H9 (cell line): Measurements from ENCODE around the gene CDK9. TPM values are rescaled to one million over a fixed set of nuclear protein-coding genes. Genes with fewer than 3 reads are reported as not detected.

Source experiments
- DNase-seq: peaks from one replicate; pipeline ENCODE4 v3.0.0-alpha.2; 2017
- H2AFZ ChIP-seq: one replicate; pipeline ENCODE4 v1.6.1; 2013; ENCODE audit warnings: mild to moderate bottlenecking, low read length, control low read depth, moderate library complexity
- H2AK5ac ChIP-seq: 2 replicates; pipeline ENCODE4 v1.6.1; 2013; ENCODE audit warnings: low read length, control low read depth, mixed read lengths; ENCODE audit not compliant: insufficient read length
- H2BK120ac ChIP-seq: one replicate; pipeline ENCODE4 v1.6.1; 2013; ENCODE audit warnings: low read depth, mild to moderate bottlenecking, low read length, control low read depth, inconsistent platforms; ENCODE audit not compliant: poor library complexity, severe bottlenecking
- H2BK12ac ChIP-seq: 2 replicates; pipeline ENCODE4 v1.6.1; 2013; ENCODE audit warnings: low read length, control low read depth, mixed read lengths, low read depth; ENCODE audit not compliant: insufficient read length
- H2BK15ac ChIP-seq: 2 replicates; pipeline ENCODE4 v1.6.1; 2013; ENCODE audit warnings: low read depth, low read length, control low read depth
- H2BK20ac ChIP-seq: one replicate; pipeline ENCODE4 v1.6.1; 2013; ENCODE audit warnings: low read depth, mild to moderate bottlenecking, low read length, control low read depth, inconsistent platforms; ENCODE audit not compliant: poor library complexity, severe bottlenecking
- H2BK5ac ChIP-seq: 2 replicates; pipeline ENCODE4 v1.6.1; 2013; ENCODE audit warnings: low read length, control low read depth, mixed read lengths; ENCODE audit not compliant: insufficient read length
- H3K14ac ChIP-seq: 2 replicates; pipeline ENCODE4 v1.6.1; 2013; ENCODE audit warnings: low read length, control low read depth; ENCODE audit not compliant: insufficient read depth
- H3K18ac ChIP-seq: 2 replicates; pipeline ENCODE4 v1.6.1; 2013; ENCODE audit warnings: low read depth, mild to moderate bottlenecking, mixed read lengths, low read length, control low read depth; ENCODE audit not compliant: insufficient read length
- H3K23ac ChIP-seq: 2 replicates; pipeline ENCODE4 v1.6.1; 2013; ENCODE audit warnings: low read length, control low read depth, mixed read lengths, low read depth; ENCODE audit not compliant: insufficient read length
- H3K23me2 ChIP-seq: 2 replicates; pipeline ENCODE4 v1.6.1; 2013; ENCODE audit warnings: low read depth, mild to moderate bottlenecking, mixed read lengths, low read length, control low read depth; ENCODE audit not compliant: insufficient read length, poor library complexity, severe bottlenecking
- H3K27ac ChIP-seq: 2 replicates; pipeline ENCODE4 v1.5.1; 2013; ENCODE audit warnings: low read length, control low read depth, mixed read lengths, low read depth; ENCODE audit not compliant: insufficient read length
- H3K27me3 ChIP-seq: 2 replicates; pipeline ENCODE4 v1.6.1; 2013; ENCODE audit warnings: low read length, control low read depth, inconsistent platforms; ENCODE audit not compliant: insufficient read depth
- H3K4ac ChIP-seq: 2 replicates; pipeline ENCODE4 v1.6.1; 2013; ENCODE audit warnings: low read depth, mild to moderate bottlenecking, control low read depth, inconsistent platforms, low read length, moderate library complexity
- H3K4me1 ChIP-seq: 2 replicates; pipeline ENCODE4 v1.6.1; 2013; ENCODE audit warnings: low read length, control low read depth, inconsistent platforms; ENCODE audit not compliant: insufficient read depth
- H3K4me2 ChIP-seq: 2 replicates; pipeline ENCODE4 v1.6.1; 2013; ENCODE audit warnings: low read length, control low read depth, mixed read lengths; ENCODE audit not compliant: insufficient read length, insufficient read depth
- H3K56ac ChIP-seq: 2 replicates; pipeline ENCODE4 v1.6.1; 2013; ENCODE audit warnings: low read depth, mild to moderate bottlenecking, mixed read lengths, low read length, control low read depth; ENCODE audit not compliant: insufficient read length
- H3K79me1 ChIP-seq: 2 replicates; pipeline ENCODE4 v1.6.1; 2013; ENCODE audit warnings: low read depth, mild to moderate bottlenecking, moderate library complexity, low read length, control low read depth, inconsistent platforms; ENCODE audit not compliant: insufficient read depth, poor library complexity, severe bottlenecking
- H3K79me2 ChIP-seq: 2 replicates; pipeline ENCODE4 v1.6.1; 2013; ENCODE audit warnings: low read length, control low read depth, inconsistent platforms; ENCODE audit not compliant: insufficient read depth
- H3K9ac ChIP-seq: 2 replicates; pipeline ENCODE4 v1.6.1; 2013; ENCODE audit warnings: low read length, control low read depth, mixed read lengths; ENCODE audit not compliant: insufficient read length; ENCODE audit errors: extremely low read depth
- H3K9me3 ChIP-seq: one replicate; pipeline ENCODE4 v1.6.1; 2013; ENCODE audit warnings: low read depth, low read length, inconsistent platforms; ENCODE audit not compliant: control insufficient read depth
- H3T11ph ChIP-seq: one replicate; pipeline ENCODE4 v1.6.1; 2013; ENCODE audit warnings: mild to moderate bottlenecking, low read length, control low read depth, inconsistent platforms
- H4K20me1 ChIP-seq: one replicate; pipeline ENCODE4 v1.6.1; 2013; ENCODE audit not compliant: control insufficient read depth, insufficient read length, insufficient read depth
- H4K5ac ChIP-seq: 2 replicates; pipeline ENCODE4 v1.6.1; 2013; ENCODE audit warnings: low read depth, mild to moderate bottlenecking, mixed read lengths, low read length, control low read depth; ENCODE audit not compliant: insufficient read length
- H4K8ac ChIP-seq: replicated peaks from 2 replicates; pipeline ENCODE4 v1.6.1; 2013; ENCODE audit warnings: low read length, control low read depth, mixed read lengths, low read depth; ENCODE audit not compliant: insufficient read length
- H4K91ac ChIP-seq: 2 replicates; pipeline ENCODE4 v1.6.1; 2013; ENCODE audit warnings: low read depth, mild to moderate bottlenecking, moderate library complexity, mixed read lengths, low read length, control low read depth; ENCODE audit not compliant: insufficient read length
- H3K27ac Mint-ChIP-seq, 3 experiments: 2 replicates in 2 of 3; 3 replicates in 1 of 3; pipeline ENCODE4 v1.8.0; 2020 to 2021; ENCODE audit warnings: mixed read lengths in 3 of 3, mild to moderate bottlenecking in 1 of 3, moderate library complexity in 1 of 3
- H3K27me3 Mint-ChIP-seq: 2 replicates; pipeline ENCODE4 v1.8.0; 2021; ENCODE audit warnings: low read depth, mild to moderate bottlenecking, moderate library complexity, mixed read lengths
- H3K36me3 Mint-ChIP-seq, 3 experiments: 2 replicates in 2 of 3; 3 replicates in 1 of 3; pipeline ENCODE4 v1.8.0; 2020 to 2021; ENCODE audit warnings: low read depth in 3 of 3, mixed read lengths in 3 of 3; ENCODE audit not compliant: insufficient read depth in 1 of 3
- H3K4me1 Mint-ChIP-seq, 2 experiments: 2 replicates each; pipeline ENCODE4 v1.8.0; 2020; ENCODE audit warnings: mixed read lengths in 2 of 2
- H3K4me3 Mint-ChIP-seq, 2 experiments: 2 replicates in 1 of 2; 3 replicates in 1 of 2; pipeline ENCODE4 v1.8.0; 2020 to 2021; ENCODE audit warnings: mild to moderate bottlenecking in 2 of 2, mixed read lengths in 2 of 2, moderate library complexity in 1 of 2
- H3K9me3 Mint-ChIP-seq, 2 experiments: 2 replicates in 1 of 2; 3 replicates in 1 of 2; pipeline ENCODE4 v1.8.0; 2020; ENCODE audit warnings: mild to moderate bottlenecking in 2 of 2, mixed read lengths in 2 of 2, moderate library complexity in 1 of 2
- CTCF ChIP-seq: fragments of 200-600 bp; sonication (generic); conservative IDR thresholded peaks from 3 replicates; pipeline ENCODE4 v1.8.0; 2021; ENCODE audit warnings: antibody characterized with exemption, mild to moderate bottlenecking
- WGBS: extraction: QIAGEN DNeasy Blood & Tissue Kit; methylation state at CpG from one replicate; pipeline ENCODE4 v1.1.7; 2013; ENCODE audit warnings: missing lambda C conversion rate, low lambda C conversion rate, mixed read lengths; ENCODE audit not compliant: insufficient read length; ENCODE audit errors: extremely low coverage; 5-methylcytosine and 5-hydroxymethylcytosine counted together
- total RNA-seq: library from RNA; stranded (reverse); gene quantifications from 2 replicates; pipeline ENCODE4 v1.2.1, GENCODE V29; 2021

CDK9 gene
- total RNA-seq, 1 experiment from 2014 or later: 85.7 TPM

- H3K4me1 Mint-ChIP-seq: peaks cover 28 to 37% of the 10 kb centered on the region in 2 experiments
- no peak overlapping the region for H2AFZ ChIP-seq
Observed at GRCh38 chr9:127761491-127761956, 24.3 kb upstream of the CDK9 start.

More at GRCh38 chr9:127761491-127761956, 24.3 kb upstream of the CDK9 start:
- peaks cover 7% of the 10 kb centered on the region; the same call in 1 of the 2 replicates for H3K4me1 ChIP-seq
- H3K9me3 ChIP-seq: no peaks in the 10 kb centered on the region
- Mint-ChIP-seq H3K27ac (peak overlapping the region in 1 of 3 experiments; percentile 59; a peak in 1 of 7 replicates), H3K4me3 (peak overlapping the region in 1 of 2 experiments; percentile 11; a peak in 1 of 5 replicates), H3K27me3 (peaks cover 19% of the 10 kb centered on the region), H3K36me3 (no peaks in the 10 kb centered on the region), H3K9me3 (no peaks in the 10 kb centered on the region; a peak in 1 of 5 replicates)
- H2BK12ac ChIP-seq: no peak overlapping the region
- H3K27me3 ChIP-seq: no peaks in the 10 kb centered on the region
- H3K56ac ChIP-seq: no peak overlapping the region
- TF ChIP-seq CTCF: no peak
- H4K5ac ChIP-seq: no peak overlapping the region
- no peaks in the 10 kb centered on the region for H3K79me2 ChIP-seq
- no CpG with 5 or more reads among the region's 5 CpGs for WGBS
- no peak overlapping the region for H4K8ac ChIP-seq
- no peaks in the 10 kb centered on the region for H4K20me1 ChIP-seq
- no peak overlapping the region for H2BK20ac ChIP-seq
- no peak overlapping the region for H3K4me2 ChIP-seq
- no peak overlapping the region for H3K27ac ChIP-seq
- H3K14ac ChIP-seq: no peak overlapping the region
- H2BK120ac ChIP-seq: no peak overlapping the region
- H3K4ac ChIP-seq: no peak overlapping the region
- H3K79me1 ChIP-seq: no peaks in the 10 kb centered on the region
- no peak overlapping the region for H4K91ac ChIP-seq
- no peaks in the 10 kb centered on the region for H3K23me2 ChIP-seq
- H2BK15ac ChIP-seq: no peak overlapping the region
- H3K18ac ChIP-seq: no peak overlapping the region
- no peak overlapping the region for H3K23ac ChIP-seq
- H2AK5ac ChIP-seq: no peak overlapping the region
- no peak for DNase-seq
- H3T11ph ChIP-seq: no peak overlapping the region
- no peak overlapping the region for H2BK5ac ChIP-seq
- H3K9ac ChIP-seq: no peak overlapping the region
